ENCODE measurements around the gene SINHCAF. TPM values are rescaled to one million over a fixed set of nuclear protein-coding genes. Genes with fewer than 3 reads are reported as not detected.

The SINHCAF gene, protein sequence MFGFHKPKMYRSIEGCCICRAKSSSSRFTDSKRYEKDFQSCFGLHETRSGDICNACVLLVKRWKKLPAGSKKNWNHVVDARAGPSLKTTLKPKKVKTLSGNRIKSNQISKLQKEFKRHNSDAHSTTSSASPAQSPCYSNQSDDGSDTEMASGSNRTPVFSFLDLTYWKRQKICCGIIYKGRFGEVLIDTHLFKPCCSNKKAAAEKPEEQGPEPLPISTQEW
- total RNA-seq: 76.7 TPM

DNA sequence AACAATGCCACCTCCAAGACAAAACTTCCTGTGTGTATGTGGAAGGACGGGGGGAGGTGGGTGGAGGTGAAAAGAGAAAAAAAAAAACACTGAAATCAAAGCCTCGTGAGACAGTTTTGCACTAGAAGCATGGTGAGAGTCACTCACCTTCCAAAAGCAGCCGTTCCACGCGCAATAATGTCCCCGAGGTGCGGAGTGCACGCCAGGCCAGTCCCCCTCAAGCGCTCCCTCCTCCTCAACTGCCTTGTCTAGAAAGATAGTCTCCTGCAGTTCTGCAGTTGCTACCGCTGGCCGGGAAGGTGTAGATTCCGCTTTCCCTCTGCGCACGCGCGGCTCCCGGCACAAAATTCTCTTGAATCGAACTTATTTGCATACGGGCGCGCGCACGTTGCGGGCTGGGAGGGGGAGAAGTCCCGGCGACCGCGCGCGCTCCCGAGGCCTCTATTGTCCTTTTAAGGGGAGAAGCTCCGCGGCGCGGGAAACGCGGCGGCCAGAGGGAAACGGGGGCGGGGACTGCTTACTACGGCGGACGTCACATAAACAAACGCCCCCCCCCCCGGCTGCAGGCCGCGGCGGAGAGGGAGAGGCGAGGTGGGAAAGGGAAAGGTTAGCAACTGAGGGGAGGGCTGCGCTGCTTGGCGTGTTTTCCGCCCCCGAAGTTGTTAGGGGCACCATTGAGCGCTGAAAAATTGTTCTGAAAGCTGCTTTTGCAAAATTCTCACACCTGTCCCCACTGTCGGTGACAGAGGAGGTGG lies at the start of gene SINHCAF:
TSS of gene SINHCAF (minus strand) at position 274 of the 755 bp plus-strand sequence. CDS start 27,946 bp downstream, outside the sequence.

Small RNAs within 50 kb of the gene (small RNA-seq; reads per million reads assigned to genes)
- gene AC024940.4 (ENCODE audit: low replicate concordance) (not detected), gene AC024940.5 (ENCODE audit: low replicate concordance) (not detected), gene MREGP1 (ENCODE audit: low replicate concordance) (not detected), gene RF00026 (ENCODE audit: low replicate concordance) (not detected)
